CD4-positive, alpha-beta T cell treated with Interleukin-1 beta for 1 hour (primary cell): ENCODE measurements around the gene ANKMY2.
"Not testable (repeated sequence)": the region's sequence is repeated elsewhere in the genome, so short reads cannot be mapped to it uniquely, and the experiment has no call there.

Experiments
- DNase-seq, 2 donors: peaks; one replicate each; pipeline ENCODE4 v3.0.0-alpha.2; 2020 to 2022

The ANKMY2 gene

DNA sequence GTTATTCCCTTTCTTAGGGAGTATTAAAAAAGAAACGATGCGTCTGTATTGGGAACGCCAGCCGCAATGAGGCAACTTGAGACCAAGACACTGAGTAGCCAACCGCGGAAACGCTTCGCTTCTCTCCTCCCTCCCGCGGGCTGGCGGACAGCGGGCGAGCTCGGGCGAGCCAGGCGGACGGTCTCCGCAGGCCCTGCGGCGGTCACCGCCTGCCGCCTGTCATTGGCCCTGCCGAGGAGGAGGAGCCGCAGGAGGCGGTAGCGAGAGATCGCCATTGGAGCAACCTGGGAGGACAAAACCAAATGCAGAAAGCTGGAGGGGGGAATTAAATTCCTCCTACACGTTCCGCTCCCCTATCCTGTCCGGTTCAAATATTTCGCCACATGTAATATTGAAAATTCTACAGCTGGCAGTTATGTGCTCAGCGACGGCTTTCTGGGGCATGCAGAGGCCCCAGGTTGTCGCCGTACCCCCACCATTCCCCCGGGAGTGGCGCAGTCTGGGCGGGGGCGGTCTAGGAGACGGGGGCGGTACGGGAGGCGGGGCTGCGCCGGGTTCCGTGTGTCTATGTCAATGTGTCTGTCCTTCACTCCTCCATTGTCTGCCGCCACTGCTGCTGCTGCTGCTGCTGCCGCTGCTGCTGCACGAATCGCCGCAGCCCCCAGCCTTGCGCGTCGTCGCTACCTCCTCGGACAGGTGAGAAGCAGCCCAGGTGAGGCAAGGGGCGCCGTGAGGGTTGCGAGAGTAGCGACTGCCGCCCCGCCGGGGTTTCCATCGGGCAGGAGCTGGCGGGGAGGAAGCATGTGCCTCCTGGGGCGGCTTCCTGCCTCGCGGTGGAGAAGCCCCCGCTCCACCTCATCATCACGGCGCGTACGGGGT, at the start of gene ANKMY2, which contains the start of gene BZW2:
ANKMY2 (minus strand) TSS at position 162 of the 879 bp plus-strand sequence. CDS start 181 bp downstream, outside the sequence.
BZW2 (plus strand) TSS at position 589 of the 879 bp plus-strand sequence. CDS start 19,263 bp downstream, outside the sequence.
- DNase-seq, result peak; percentile 94 to 95

DNA sequence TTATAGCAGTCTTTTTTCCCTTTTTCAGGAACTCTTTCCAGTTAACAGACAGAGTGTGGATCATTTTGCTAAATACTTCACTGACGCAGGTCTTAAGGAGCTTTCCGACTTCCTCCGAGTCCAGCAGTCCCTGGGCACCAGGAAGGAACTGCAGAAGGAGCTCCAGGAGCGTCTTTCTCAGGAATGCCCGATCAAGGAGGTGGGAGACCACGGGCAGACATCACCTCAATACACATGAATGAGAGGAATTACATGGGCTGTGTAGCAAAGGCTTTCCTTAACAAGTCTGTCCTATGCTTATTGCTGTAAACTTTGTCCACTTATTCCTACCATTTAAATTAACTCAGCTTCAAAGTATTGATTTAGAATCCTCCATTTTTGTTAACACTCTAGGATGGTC, 49.3 kb upstream of the ANKMY2 start:
- no peak for DNase-seq

DNA sequence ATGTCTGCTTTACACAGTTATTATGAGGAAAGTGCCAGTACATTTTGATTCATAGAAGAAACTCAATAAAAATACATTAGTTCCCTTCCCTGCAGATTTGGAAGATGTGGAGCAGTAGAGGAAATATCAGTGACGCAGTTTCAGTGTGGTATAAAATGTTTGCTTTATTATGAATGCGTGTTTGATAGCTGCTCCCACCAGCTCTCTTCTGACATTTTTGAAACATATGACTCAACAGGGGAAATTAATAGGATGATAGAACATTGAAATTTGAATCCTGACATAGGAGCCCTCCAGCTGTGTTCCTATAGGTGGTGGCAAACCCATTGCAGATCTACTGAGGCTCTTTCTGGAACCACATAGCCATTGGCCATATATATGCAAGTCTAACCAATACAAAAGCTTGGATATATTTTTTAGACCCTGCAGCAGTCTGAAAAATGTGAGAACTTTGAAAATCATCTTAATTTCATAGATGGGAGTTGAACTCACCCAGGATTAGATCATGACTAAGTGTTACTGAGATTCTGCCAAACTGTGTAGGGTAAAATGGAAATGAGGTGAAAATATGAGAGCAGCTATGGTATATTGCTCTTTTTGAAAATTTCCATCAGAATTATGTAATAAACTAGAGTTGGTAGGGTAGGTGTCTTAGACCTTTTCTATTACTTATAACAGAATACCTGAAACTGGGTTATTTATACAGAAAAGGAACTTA, 48.2 kb upstream of the ANKMY2 start:
- DNase-seq, result no peak

DNA sequence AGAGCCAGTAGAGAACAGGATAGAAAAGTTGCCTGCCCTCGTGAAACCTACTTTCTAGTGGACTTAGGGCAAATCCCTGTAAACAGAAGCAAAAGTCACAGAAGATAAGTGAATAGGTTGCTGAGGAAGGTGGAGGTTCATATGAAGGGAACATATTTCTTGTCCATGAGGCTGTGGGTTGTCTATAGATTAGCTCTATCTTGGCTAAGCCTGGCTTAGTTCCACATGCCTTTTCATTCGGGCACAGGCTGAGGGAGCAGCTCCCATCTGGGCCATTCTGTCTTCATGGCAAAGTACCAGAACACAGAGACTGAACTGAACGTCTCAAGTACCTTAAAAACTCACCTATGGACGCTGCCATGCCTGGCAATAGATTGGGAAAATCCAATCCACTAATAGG, 45.7 kb upstream of the ANKMY2 start:
- no peak for DNase-seq

DNA sequence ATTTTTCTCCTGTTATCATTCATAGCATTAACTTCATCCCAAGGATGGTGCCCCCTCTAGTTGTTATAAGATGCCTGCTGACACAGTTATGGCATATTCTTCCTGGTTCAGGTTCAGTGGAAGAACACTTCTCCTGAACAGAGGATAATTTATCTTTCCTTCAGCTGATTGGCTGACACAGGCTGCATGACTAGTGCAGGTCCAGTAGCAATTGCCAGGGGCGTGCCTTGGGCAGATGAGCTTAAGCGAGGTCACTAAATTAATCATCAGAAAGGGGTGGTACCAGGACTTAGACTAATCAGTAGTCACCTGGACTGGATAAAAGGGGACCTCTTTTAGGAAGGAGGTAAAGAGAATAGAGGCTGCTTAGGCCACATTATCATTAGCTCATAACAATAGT, 42.7 kb upstream of the ANKMY2 start:
- DNase-seq, result no peak

DNA sequence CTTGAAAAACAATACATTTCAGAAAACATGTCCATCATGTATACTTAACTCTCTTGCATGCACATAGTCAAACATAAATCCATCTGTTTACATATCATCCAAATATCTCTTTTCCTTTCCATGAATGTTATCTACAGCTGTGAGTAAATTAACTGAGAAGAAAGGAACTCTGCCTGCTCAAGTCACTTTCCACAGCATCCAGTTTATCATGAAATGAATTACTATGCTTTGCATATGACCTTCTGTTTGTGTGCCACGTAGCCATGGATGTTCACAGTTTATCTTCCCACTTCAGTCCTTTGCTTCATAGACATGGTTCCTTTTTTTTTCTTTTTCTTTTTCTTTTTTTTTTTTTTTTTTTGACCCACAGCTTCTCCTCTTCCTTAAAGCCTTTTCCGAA, 40.0 kb upstream of the ANKMY2 start:
- DNase-seq, result no peak

DNA sequence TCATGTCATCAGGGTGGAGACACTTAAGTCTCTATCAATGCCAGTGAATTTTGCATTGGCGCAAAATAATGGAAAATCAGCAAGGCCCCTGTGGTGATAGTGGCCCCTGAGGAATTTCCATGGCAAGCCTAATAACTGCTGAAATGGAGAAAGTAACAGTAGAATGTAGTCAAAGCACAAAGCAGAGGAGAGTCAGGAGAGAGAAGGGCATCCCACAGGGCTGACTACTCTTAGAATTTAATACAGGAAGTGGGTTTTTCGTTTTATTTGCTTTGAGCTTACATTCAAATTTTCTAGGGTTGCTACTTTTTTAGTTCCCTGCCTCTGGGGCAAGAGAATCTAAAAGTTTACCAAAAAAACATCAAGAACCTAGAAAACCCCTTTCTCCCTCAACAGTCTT, 39.4 kb upstream of the ANKMY2 start:
- no peak for DNase-seq

DNA sequence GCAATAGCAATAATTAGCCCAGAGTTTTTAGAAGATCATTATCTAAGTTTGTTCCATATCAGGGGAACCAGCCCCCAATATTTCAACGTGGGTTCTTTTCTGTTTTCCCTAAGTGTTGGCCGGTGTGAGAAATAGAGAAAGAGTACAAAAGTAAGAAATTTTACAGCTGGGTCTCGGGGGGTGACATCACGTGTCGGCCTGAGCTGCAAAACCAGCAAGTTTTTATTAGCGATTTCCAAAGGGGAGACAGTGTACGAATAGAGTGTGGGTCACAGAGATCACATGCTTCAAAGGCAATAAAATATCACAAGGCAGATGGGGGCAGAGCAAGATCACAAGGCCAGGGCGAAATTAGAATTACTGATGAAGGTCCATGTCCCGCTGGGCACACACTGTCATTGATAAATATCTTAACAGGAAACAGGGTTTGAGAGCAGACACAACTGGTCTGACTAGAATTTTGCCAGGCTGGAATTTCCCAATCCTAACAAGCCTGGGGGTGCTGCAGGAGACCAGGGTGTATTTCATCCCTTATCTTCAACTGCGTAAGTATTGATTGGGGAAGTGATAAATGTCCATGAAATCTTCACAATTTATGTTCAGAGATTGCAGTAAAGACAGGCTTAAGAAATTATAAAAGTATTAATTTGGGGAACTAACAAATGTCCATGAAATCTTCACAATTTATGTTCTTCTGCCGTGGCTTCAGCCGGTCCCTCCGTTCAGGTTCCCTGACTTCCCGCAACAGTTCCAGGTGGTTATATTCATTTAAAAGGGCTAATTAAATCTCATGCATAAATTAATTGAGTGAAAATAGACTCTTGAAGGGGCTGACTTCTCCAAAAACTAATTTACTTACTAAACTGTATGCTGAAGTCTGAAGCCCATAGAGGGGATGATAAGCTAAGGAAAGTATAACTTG, 33.4 kb upstream of the ANKMY2 start:
- DNase-seq, result not testable (repeated sequence)

DNA sequence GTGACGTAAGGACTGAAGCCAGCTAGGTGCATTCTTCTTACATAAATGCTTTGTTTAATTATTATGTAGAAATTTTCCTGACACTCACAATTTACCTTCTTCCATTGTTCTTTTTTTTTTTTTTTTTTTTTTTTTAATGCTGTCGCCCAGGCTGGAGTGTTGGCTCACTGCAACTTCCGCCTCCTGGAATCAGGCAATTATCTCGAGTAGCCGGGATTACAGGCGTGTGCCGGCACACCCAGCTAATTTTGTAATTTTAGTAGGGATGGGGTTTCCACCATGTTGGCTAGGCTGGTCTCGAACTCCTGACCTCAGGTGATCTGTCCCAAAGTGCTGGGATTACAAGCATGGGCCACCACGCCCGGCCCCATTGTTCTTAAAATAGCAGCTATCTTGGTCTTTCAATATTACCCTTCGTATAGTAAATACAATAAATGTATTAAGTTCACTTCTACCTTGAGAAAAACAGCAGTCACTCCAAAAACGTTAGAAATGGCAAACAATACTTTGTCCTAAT, 32.5 kb upstream of the ANKMY2 start:
- no peak for DNase-seq

DNA sequence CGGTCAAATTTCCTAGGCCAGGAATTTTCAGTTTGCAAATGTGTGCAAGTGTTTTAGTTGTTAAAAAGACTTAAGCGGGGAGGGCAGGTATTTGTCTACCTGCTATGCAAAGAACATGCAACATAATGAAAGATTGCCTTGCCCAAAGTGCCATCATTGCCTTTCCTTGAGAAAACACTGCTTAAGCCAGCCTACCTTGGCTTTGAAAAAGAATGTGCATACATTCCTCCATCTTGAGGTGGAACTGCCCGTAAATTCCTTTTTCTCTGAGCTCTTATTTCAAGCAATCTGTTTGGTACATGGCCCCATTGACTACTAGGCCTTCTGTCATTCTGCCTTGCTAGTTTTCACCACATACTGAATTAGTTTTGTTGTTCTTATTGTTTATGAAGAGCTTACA, 29.7 kb upstream of the ANKMY2 start:
- DNase-seq, result no peak

DNA sequence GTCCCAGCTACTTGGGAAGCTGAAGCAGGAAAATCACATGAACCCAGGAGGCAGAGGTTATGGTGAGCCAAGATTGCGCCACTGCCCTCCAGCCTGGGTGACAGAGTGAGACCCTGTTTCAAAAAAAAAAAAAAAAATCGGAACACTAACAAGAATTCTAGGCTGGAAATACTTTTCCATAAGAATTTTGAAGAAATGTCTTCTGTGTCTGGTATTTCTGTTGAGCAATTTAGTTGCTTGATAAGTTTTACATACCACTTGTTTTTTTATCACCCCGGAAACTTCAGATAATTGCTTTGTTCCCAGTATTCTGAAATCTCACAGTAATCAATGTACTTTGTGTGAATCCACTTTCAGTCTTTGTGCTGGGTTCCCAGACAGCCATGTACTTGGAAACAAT, 26.3 kb upstream of the ANKMY2 start:
- no peak for DNase-seq

DNA sequence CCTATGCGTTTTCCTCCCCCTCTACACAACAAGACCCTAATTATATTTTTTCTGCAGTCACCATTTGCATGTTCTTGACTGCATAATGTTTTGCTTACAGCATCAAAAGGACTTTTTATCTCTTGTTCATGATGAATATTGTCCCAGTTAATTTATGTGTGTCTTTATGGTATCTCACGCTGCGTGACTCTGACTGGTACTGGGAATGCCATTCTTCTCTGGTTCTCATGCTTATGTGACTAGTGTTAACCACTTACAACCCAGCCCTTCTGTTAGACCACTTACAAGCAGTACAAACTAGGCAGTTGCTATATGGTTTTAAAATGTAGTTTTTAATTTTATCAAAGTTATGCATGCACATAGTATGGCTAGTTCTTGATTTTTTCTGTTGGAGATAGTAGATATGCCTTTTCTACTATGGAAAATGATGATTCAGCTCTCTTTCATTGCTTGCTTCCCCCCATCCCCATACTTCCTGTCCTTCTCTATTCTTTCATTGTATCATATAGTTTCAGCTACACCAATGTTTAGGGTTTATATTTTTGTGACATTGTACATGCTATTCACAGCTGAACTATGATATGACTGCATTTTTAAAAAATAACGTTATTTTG, 25.3 kb upstream of the ANKMY2 start:
- DNase-seq, result no peak

DNA sequence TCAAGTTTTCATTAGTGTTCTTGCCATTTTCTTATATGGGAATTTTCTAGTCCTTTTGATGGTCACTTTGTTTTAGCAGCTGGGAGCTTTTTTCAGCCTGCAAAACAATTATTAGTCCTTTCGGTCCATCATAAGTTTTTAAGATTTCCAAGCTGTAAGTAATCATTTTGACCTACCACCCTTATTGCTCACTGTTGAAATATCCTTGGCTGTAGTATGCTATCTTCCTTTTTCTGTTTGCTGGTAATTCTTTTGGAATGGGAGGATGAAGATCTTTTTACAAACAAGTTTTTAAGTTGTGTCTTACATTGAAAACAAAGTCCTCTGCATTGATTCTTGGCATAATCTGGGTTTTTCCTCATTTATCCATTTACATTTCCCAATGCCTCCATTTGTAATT, 24.5 kb upstream of the ANKMY2 start:
- DNase-seq, result no peak

DNA sequence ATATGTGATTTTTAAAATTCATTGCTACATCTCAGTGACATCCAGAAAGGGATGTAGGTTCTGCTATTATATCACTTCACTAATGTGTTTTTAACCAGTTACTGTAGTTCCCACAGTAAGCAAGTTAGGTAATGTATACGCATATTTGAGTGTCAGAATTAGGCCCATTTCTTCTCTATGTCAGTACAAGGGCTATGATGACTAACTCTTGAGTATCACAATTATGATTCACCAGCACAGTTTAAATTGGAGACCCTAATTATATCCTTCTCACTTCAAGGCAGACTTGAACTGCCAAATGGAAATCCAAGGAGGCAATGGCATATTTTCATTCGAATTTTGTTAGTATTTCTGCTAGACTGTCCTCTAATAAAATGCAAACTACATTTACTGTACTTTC, 24.0 kb upstream of the ANKMY2 start:
- no peak for DNase-seq

DNA sequence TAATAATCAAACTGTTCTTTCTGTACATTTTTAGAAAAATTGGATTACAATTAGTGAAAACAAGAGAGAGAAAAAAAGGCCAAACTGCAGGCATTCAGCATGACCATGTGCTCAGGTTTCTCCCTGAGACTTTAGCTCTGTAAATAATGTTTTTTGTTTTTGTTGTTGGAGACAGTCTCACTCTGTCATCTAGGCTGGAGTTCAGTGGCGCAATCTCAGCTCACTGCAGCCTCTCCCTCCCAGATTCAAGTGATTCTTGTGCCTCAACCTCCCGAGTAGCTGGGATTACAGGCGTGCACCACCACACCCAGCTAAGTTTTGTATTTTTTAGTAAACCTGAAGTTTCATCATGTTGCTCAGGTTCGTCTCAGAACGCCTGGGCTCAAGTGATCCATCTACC, 23.4 kb upstream of the ANKMY2 start:
- no peak for DNase-seq

DNA sequence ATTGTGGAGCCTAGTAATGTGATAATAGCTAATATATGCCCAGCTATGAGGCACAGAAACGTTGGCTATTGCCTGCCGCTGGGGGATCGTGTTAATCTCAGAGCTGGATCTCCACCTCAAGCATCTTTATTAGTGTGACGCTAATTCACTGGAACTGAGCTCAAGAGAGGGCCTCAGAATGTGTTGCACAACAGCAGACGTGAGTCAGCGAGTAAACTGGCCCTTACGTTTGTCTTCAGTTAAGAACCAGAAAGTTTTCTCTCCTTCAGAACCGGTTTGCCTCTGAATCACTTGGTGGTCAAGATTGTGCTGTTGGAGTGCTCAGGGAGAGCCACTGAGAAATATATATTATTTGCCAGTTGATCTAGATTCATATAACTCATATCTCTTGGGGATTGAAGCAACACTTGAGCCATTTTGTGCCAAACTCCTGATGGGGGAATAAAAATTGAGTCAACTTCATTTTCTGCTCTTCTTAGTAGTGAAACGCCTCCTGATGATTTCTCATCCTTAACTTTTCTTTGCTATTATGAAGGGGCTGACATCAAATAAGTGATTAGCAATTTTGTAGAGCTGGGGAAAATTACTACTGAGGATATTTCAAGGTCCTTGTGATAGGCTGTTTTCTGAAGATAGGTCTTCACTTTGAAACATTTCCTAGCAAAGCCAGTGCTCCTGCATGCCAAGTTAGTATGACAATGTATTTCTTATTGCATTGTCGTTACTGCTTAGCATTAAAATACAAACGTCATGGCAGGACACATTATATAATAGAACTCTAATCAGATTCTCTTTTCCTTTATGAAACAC, 22.7 kb upstream of the ANKMY2 start:
- peak in 1 of 2 donors; percentile 56 for DNase-seq

DNA sequence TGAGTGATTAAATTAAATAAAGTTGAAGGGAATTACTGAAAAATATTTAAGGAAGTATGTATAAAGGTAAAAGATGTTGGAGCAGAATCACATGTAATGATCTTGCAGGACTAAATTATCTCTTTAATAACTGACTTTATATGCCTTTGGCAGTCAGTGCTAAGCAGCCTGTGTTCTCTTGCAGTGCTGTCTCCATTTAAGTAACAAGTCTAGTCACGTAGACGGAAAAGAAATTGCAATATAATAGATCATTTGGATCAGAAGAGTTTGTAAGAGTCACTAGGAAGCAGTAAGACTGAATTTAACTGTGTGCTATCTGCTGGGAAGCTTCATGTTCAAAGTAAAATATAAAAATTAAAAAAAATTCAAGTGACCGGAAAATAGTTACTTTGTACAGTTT, 21.8 kb upstream of the ANKMY2 start:
- DNase-seq, result no peak

DNA sequence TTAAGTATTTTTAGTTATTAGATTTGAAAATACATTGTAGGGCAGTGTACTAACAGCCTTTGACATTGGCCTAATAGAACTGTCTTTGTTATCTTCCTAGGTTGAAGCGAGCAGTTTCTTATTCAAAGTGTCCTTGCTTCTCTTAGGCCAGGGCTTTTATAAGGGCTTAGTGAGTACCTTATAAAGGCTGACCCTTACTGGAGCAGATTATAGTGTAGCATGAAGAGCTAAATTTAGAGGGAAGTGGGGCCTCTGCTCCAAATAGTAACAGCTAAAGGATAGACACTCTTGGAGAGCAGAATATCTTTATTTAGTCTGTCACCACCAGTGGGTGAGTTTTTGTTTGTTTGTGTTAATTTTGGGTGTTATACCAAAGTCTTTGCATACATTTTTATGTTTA, 16.4 kb upstream of the ANKMY2 start:
- no peak for DNase-seq

DNA sequence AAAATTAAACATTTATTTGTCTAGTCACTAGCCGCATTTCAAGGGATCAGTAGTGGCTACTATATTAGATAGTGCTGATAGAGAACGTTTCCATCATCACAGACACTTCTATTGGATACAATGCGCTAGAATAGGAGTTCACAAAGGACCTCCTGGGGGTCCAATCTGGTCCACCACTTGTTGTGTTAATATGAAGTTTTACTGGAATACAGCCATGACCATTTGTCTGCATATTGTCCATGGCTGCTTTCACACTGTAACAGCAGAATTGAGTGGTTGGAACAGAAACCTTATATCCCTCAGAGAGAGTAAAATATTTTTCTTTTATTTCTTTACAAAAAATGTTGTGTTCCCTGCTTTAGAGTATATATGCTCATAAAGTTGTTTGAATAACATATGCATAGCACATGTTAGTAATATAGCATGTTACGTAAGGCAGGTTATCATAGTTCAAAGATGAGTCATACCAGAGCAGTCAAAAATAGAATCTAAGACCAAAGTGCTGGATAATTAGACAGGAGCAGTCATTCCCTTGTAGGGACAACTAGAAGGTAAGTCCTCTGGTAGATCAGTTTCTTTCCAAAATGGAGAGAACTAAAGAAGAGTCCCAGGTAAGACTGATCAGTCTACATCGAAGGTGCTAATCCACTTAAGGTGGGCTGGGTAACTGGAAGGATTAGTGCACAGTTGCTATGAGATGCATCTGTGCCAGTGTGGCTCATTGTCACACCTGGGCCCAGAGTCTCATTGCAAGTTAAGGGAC, 15.3 kb upstream of the ANKMY2 start:
- DNase-seq, result no peak

DNA sequence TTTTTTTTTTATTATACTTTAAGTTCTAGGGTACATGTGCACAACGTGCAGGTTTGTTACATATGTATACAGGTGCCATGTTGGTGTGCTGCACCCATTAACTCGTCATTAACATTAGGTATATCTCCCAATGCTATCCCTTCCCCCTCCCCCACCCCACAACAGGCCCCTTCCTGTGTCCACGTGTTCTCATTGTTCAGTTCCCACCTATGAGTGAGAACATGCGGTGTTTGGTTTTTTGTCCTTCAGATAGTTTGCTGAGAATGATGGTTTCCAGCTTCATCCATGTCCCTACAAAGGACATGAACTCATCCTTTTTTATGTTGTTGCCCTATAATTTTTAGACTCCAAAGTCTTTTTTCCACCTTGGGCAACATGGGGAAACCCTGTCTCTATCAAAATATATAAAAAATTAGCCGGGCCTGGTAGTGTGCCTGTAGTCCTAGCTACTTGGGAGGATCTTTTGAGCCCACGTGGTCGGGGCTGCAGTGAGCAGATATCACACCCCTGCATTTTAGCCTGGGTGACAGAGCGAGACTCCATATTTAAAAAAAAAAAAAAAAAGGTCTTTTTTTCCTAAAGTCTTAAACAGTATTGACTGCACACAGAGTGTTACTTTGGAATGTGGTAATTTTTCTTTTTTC, 14.4 kb upstream of the ANKMY2 start:
- DNase-seq, result not testable (repeated sequence)
